ENCODE data around the gene SNX18.

The SNX18 gene

GRCh38 chr5:54593779-54594178 lies 76.2 kb downstream of the SNX18 start:
- TF ChIP-seq, protein P1, sequence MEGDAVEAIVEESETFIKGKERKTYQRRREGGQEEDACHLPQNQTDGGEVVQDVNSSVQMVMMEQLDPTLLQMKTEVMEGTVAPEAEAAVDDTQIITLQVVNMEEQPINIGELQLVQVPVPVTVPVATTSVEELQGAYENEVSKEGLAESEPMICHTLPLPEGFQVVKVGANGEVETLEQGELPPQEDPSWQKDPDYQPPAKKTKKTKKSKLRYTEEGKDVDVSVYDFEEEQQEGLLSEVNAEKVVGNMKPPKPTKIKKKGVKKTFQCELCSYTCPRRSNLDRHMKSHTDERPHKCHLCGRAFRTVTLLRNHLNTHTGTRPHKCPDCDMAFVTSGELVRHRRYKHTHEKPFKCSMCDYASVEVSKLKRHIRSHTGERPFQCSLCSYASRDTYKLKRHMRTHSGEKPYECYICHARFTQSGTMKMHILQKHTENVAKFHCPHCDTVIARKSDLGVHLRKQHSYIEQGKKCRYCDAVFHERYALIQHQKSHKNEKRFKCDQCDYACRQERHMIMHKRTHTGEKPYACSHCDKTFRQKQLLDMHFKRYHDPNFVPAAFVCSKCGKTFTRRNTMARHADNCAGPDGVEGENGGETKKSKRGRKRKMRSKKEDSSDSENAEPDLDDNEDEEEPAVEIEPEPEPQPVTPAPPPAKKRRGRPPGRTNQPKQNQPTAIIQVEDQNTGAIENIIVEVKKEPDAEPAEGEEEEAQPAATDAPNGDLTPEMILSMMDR (IDR thresholded peaks at IDR 0.05): no peak
- Mint-ChIP-seq H3K27me3 (ENCODE audit: low read depth, poor library complexity) (peaks cover 6% of the 10 kb centered on the region), H3K9me3 (peaks cover 23% of the 10 kb centered on the region), H3K27ac (no peak overlapping the region), H3K36me3 (ENCODE audit: low read depth) (peaks cover 11% of the 10 kb centered on the region), H3K4me3 (no peak overlapping the region), H3K4me1 (peaks cover 24% of the 10 kb centered on the region)
- no peak for DNase-seq

DNA sequence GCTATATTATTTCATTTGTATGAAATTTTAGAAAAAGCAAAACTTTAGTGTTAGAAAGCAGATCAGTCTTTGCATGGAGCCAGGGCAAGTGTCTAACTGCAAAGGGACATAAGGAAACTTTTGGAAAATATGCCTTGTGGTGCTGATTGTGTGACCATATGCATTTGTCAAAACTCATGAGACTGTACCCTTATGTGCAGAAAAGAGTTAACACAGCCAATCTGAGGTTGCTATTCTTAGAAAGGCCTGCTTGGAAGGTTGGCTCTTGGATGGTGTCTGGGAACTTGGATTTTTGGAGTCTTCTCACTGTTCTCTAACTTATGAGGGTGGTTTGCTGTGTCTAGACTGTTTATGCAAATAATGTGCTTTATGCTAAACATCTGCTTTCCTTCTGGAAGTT lies 76.6 kb downstream of the SNX18 start:
- peaks cover 11% of the 10 kb centered on the region for H3K36me3 Mint-ChIP-seq (ENCODE audit: low read depth)
- peaks cover 20% of the 10 kb centered on the region for H3K4me1 Mint-ChIP-seq
- peaks cover 4% of the 10 kb centered on the region for H3K27me3 Mint-ChIP-seq (ENCODE audit: low read depth, poor library complexity)
- no peak for DNase-seq
- H3K9me3 Mint-ChIP-seq: peaks cover 27% of the 10 kb centered on the region
- no peak overlapping the region for H3K27ac Mint-ChIP-seq
- no peak overlapping the region for H3K4me3 Mint-ChIP-seq
- TF ChIP-seq, protein P1 (IDR thresholded peaks at IDR 0.05): no peak

- Mint-ChIP-seq H3K4me3 (no peak overlapping the region), H3K9me3 (peaks cover 34% of the 10 kb centered on the region), H3K27me3 (ENCODE audit: low read depth, poor library complexity) (peaks cover 3% of the 10 kb centered on the region), H3K27ac (peak overlapping the region; percentile 22), H3K36me3 (ENCODE audit: low read depth) (peaks cover 11% of the 10 kb centered on the region), H3K4me1 (peaks cover 5% of the 10 kb centered on the region)
- no peak for DNase-seq
- TF ChIP-seq, protein P1 (IDR thresholded peaks at IDR 0.05): no peak
These were observed 78.2 kb downstream of the SNX18 start for GRCh38 chr5:54595721-54596120.

Measured in nephron progenitor cell (in vitro differentiated cells).